ENCODE measurements around the gene NELFB.

Gene NELFB

GRCh38 chr9:137268538-137269201 lies 13.5 kb downstream of the NELFB start:
- DNase-seq (ENCODE audit: low spot score), result no peak

- DNase-seq (ENCODE audit: low spot score), result no peak
Observed at GRCh38 chr9:137269231-137269772, 14.2 kb downstream of the NELFB start.

GRCh38 chr9:137270929-137271695 lies 16.0 kb downstream of the NELFB start:
- DNase-seq (ENCODE audit: low spot score), result no peak

- DNase-seq (ENCODE audit: low spot score), result no peak
Observed at GRCh38 chr9:137271696-137272076, 16.6 kb downstream of the NELFB start.

- DNase-seq (ENCODE audit: low spot score), result no peak
Observed at GRCh38 chr9:137272241-137273094, 17.3 kb downstream of the NELFB start.

GRCh38 chr9:137273095-137273490 lies 18.0 kb downstream of the NELFB start:
- DNase-seq (ENCODE audit: low spot score), result no peak

GRCh38 chr9:137273611-137274320 lies 18.6 kb downstream of the NELFB start:
- no peak for DNase-seq (ENCODE audit: low spot score)

- DNase-seq (ENCODE audit: low spot score), result no peak
Observed at GRCh38 chr9:137275203-137275587, 20.1 kb downstream of the NELFB start.

- DNase-seq (ENCODE audit: low spot score), result no peak
Observed at GRCh38 chr9:137275588-137276472, 20.7 kb downstream of the NELFB start.

- DNase-seq (ENCODE audit: low spot score), result peak; percentile 80
Observed at GRCh38 chr9:137276473-137277328, 21.6 kb downstream of the NELFB start.

- DNase-seq (ENCODE audit: low spot score), result peak; percentile 93
Observed at GRCh38 chr9:137277329-137278041, 22.4 kb downstream of the NELFB start, which contains the start of gene TOR4A. Gene TOR4A (plus strand): TSS chr9:137277726. CDS start chr9:137278690, 964 bp downstream.

GRCh38 chr9:137278061-137278701 lies 23.1 kb downstream of the NELFB start:
- no peak for DNase-seq (ENCODE audit: low spot score)

- no peak for DNase-seq (ENCODE audit: low spot score)
Observed at GRCh38 chr9:137278721-137279711, 23.9 kb downstream of the NELFB start.

GRCh38 chr9:137279741-137280473 lies 24.8 kb downstream of the NELFB start:
- DNase-seq (ENCODE audit: low spot score), result no peak

- peak; percentile 71 for DNase-seq (ENCODE audit: low spot score)
Observed at GRCh38 chr9:137280474-137281344, 25.6 kb downstream of the NELFB start.
